HG03571 (cell line): Measurements from ENCODE around the gene PITPNM3.

Experiments used
- ATAC-seq: cut with Tn5 transposase; IDR thresholded peaks from one replicate; pipeline ENCODE4 v1.9.1; 2021; ENCODE audit not compliant: unreplicated experiment

Gene PITPNM3

DNA sequence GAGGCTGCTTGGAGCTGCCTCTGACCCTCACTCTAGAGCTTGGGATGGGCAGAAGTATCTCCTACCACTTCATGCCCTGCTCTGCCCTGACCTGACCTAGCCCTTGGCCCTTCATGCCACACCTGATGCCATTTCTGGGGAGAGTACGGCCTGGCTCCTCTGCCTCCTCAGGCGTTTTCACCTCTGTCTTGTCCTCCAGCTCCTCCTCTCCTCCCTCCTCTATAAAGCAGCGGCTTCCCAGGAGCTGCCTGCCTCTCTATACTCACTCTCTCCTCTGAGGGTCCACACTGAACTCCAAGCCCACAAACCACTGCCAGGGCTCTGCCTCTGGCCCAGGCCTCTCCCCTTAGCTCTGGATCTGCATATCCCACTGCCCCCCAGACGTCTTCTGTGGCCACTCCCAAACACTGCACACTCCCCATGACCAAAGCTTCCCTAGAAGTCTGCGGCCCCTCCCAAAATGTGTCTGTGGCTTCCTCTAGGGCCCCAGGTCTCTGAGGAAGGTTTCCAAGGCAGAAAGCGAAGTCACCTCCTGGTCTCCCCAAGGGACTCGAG, 52.6 kb downstream of the PITPNM3 start:
- ATAC-seq = no peak

- ATAC-seq = no peak
Measured at GRCh38 chr17:6502871-6503509, 53.4 kb downstream of the PITPNM3 start.

DNA sequence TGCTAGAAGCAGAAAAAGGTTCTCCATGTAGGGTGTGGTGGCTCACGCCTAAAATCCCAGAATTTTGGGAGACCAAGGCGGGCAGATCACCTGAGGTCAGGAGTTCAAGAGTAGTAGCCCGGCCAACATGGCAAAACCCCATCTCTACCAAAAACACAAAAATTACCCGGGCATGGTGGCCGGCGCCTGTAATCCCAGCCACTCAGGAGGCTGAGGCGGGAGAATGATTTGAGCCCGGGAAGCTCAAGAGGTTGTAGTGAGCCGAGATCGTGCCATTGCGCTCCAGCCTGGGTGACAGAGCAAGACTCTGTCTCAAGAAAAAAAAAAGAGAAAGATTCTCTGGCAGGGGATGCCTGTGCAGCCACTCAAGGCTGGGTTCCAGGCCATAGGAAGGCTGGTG, 54.2 kb downstream of the PITPNM3 start:
- no peak for ATAC-seq

- no peak for ATAC-seq
Measured at GRCh38 chr17:6501359-6501758, 55.0 kb downstream of the PITPNM3 start.

DNA sequence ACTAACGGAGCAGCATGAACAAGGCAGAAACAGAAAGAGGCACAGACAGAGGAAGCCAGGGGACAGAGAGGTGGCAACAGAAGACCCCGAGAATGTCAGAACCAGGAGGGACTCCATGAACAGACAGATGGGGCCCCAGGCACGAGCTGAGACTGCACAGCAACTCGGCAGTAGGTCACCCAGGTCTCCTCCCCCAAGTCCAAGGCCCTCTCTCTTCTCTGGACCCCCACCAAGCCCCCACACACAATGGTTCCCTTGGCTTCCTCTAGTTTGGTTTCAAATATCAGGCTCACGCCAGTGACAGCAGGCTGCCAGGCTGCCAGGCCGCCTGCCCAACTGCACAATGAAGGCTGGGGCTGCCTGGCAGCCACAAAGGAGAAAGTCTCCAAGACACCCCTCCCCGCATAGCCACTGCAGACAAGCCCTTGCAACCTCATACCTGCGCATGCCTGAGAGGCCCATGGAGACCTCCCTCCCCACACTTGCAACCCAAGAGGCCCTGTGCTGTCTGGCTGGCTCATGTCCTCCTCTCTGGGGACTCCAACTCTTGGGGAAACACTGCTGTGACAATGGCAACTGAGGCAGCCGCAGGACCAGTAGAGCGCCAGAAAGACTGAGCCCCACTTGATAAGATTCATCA, 57.3 kb downstream of the PITPNM3 start:
- no peak for ATAC-seq

DNA sequence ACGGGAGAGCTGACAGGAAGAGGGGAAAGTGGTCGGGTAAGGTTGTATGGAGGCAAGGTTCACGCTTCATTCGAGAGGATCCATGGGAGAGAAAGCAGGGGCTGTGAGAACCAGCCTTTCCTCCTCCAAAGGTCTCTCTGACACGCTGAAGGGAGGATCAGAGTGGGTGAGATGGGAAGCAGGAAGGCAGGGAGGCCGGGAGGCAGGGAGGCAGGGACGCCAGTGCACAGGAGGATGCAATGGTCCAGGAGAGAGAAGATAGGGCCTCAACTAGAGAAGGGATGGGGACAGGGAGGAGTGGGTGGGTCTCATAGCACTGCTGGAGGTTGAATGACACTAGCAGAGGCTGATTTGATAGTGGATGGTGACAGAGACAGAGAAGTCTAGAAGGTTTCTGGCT, 58.0 kb downstream of the PITPNM3 start:
- ATAC-seq = no peak

DNA sequence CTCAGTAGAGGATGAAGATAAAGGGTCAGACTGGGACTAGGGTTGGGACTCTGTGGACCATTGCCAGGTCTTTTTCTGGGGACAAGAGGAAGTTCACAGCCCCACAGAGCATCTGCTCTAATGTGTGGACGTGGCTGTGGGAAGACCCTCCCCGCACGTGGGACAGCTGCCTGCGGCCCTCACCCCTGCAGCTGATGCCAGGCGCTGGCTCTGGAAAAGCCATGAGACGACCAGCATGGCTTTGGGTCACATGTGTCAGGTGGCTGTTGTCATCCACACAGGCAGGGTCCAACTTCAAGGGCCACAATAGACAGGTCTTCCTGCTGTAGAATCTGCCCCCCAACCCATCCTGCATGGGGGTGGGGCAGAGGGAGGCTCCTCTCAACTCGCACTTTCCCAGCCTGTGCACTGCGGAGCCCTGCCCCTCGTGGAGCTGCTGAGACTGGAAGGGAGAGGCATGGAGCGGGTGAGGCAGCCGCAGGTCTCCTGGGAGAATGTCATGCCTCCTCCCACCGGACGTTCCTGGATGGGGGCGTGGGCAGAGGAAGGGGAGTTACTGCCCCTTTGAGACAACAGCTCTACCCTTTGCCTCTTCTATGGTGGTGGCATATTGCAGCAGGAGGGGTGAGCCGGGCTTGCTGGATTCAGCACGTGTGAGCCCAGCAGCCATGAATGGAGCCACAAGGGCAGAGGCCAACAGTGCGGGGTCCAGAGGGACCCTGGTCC, 58.7 kb downstream of the PITPNM3 start:
- no peak for ATAC-seq

DNA sequence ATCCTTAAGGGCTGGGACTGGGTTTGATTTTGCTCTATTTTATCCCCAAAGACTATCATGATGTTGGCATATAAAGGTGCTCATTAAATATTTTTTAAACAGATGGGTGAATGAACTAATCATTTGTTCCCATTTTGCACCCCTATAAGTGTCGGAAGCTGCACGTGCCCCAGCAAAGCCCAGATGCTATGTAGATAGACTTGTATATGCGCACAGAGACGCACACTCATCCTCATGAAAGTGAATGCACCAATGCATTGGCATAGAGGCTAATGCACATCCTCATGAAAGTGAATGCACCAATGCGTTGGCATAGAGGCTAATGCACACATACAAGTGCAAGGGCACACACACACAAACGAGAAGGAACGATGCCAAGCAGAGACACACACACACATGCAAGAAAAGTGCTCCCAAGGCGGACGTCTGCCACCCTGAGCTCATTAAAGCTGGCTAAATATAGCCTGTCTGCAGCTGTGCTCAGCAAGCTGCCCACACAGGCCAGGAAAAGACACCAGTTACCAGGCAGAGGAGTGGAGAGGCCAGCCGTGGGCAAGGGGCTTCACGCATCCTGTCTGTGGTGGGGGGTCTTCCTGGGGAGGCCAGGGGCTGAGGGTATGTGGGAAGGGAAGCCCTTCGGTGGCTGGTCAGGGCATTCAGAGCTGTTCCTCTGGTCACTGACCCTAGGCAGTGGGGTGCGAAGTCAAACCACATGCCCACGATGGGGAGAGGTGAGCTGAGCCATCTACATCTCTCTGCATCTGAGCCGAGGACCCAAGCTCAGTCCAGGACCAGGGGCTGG, 59.5 kb downstream of the PITPNM3 start:
- ATAC-seq = no peak

DNA sequence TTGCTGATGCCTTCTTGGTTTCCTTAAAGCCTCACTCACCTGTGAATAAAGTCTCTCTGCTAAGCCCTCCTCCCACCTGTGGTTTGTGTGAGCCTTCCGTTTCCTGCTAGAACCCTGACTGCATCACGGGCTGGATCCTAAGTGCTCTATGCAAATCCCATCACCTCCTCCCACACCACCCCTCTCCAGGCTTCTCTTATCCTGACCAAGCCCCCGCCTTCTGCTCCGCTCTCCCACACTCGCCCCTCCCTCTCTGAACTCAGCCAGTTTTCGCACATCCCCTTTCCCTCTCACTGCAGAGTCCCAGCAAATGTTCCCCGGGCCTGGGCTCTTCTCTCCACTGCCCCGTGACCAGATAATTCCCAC, 60.3 kb downstream of the PITPNM3 start:
- ATAC-seq = no peak

GRCh38 chr17:6495450-6496115, 60.8 kb downstream of the PITPNM3 start:
- no peak for ATAC-seq

DNA sequence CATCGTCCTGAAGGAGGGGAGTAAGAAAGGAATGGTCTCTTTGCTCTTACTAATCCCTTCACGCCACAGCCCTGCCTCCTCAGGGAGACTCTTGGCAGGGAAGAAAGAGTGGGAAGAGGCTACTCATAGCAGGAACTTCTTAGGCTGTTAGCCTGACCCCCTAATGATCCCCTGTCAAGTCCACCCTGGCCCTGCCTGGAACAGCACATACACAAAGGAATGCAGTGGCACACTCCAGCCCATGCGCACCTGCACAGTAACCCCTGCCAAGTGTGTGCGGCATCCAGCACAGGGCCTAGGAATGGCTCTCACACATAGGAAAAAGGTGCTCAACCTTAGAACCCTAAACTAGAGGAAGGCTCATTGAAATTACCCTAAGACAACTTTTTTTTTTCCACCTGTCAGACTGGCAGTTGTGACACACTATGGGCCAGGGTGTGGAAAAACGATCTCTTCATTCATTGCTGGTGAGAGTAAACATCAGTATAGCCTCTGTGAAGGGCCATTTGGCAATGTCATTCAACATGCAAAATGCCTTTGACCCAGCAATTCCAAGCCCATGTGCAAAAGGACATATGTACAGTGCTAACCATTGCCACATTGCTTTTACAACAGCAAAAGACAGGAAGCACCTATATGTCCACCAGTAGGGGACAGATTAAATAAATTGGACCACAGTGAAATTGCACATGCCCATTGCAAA, 62.0 kb downstream of the PITPNM3 start:
- no peak for ATAC-seq

GRCh38 chr17:6492892-6493674, 63.3 kb downstream of the PITPNM3 start:
- no peak for ATAC-seq

GRCh38 chr17:6491071-6491700, 65.2 kb downstream of the PITPNM3 start:
- no peak for ATAC-seq

GRCh38 chr17:6489016-6489550, 67.3 kb downstream of the PITPNM3 start:
- no peak for ATAC-seq

- no peak for ATAC-seq
Measured at GRCh38 chr17:6488008-6488539, 68.3 kb downstream of the PITPNM3 start.

GRCh38 chr17:6487251-6488007, 68.9 kb downstream of the PITPNM3 start:
- ATAC-seq = no peak

- ATAC-seq = no peak
Measured at GRCh38 chr17:6485646-6486412, 70.5 kb downstream of the PITPNM3 start.
